GM21423 (cell line): ENCODE results near the gene ARID3C.
A peak's percentile ranks its signal among the peaks of the same experiment; 100 is the strongest.
"Not testable (repeated sequence)": the region's sequence is repeated elsewhere in the genome, so short reads cannot be mapped to it uniquely, and the experiment has no call there.

Experiments used
- ATAC-seq: cut with Tn5 transposase; IDR thresholded peaks from one replicate; pipeline ENCODE4 v1.9.1; 2021; ENCODE audit warnings: mild to moderate bottlenecking, moderate library complexity; ENCODE audit not compliant: unreplicated experiment

Gene ARID3C

GRCh38 chr9:34652602-34653000 lies 23.7 kb upstream of the ARID3C start:
- ATAC-seq: no peak

DNA sequence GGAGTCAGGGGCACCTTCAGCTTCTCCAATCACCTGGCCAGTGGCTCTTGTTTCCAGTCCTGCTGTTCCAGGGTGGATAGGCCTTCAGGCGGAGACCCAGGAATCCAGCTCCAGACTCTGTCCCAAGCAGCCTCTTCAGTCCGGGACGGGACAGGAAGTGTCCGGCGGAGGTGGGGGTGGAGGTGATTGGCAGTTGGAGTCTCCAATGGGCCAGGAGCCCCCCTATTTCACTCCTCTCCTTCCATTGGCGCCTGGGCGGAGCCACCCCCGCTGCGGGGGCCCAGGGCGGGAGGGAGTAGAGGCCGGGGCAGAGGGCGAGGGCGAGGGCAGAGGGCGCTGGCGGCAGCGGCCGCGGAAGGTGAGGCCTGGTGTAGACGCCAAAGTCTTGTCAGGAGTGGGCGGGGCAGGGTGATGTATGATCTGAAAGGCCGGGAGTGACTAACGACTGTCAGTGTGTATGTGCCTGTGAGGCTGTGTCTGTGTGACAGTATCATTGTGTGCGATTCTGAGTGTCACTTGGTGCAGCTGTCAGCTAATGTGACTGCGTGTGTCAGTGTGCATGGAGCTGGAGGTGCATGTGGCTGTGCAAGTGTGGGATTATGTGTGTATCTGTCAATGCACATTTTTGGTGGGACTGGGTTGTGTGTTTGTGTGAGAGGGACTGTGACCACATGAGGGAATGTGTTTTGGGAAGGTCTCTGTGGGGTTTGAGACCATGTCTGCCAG lies 23.2 kb upstream of the ARID3C start, which contains the start of gene IL11RA:
TSS of gene IL11RA (plus strand) at position 310 of the 726 bp plus-strand sequence. CDS start 3,033 bp downstream, outside the sequence.
- ATAC-seq: no peak

GRCh38 chr9:34651321-34651720 lies 22.5 kb upstream of the ARID3C start:
- no peak for ATAC-seq

GRCh38 chr9:34650816-34651215 lies 21.9 kb upstream of the ARID3C start:
- no peak for ATAC-seq

DNA sequence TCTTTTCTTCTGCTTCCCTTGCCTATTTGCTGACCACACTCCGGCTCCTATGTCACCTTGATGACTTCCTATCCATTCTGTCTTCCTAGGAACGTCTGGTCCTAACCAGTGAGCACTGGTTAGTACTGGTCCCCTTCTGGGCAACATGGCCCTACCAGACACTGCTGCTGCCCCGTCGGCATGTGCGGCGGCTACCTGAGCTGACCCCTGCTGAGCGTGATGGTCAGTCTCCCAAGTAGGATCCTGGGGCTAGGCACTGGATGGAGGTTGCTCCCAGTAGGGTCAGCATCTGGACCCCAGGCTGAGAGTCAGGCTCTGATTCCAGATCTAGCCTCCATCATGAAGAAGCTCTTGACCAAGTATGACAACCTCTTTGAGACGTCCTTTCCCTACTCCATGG lies 19.8 kb upstream of the ARID3C start:
- no peak for ATAC-seq

DNA sequence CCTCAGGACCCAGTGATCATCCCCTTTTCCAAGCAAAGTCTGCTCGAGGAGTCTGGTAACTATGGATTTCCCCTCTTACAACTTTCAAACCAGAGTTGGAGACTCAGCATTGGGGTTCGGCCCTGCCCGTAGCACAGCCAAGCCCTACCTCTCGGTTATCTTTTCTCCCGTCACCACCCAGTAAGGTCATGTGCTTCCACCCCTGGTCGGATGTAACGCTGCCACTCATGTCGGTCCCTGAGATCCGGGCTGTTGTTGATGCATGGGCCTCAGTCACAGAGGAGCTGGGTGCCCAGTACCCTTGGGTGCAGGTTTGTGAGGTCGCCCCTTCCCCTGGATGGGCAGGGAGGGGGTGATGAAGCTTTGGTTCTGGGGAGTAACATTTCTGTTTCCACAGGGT lies 18.8 kb upstream of the ARID3C start:
- ATAC-seq: no peak

- ATAC-seq: no peak
Measured at GRCh38 chr9:34647084-34647403, 18.2 kb upstream of the ARID3C start.

GRCh38 chr9:34646211-34647083 lies 17.6 kb upstream of the ARID3C start, which contains the start of gene GALT:
Gene GALT (plus strand): TSS chr9:34646675. CDS start chr9:34646705, 30 bp downstream.
- peak; percentile 87 for ATAC-seq

DNA sequence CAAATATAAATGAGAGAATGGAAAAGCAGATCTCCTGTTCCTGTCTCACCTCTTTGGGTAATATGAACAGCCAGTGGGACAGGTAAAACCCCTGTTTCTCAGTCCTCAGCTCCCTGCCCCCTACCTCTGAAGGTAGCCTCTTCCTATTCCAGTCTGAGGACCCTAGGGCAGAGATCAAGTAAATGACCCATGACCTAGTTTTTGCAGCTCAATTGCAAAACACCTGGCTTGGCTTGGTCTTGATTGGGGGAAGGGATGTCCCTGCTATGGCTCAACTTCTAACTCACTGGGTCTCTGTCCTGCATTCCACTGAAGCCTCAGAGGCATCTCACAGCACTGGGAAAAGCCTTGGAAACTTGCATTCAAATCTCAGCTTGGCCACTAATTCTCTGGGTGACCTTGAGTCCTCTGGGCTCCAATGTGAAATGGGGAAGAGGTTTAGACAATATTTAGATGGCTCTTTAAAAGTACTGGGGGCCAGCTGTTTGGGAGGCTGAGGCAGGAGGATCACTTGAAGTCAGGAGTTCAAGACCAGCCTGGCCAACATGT lies 16.0 kb upstream of the ARID3C start:
- ATAC-seq: no peak

- ATAC-seq: no peak
Measured at GRCh38 chr9:34642679-34643078, 13.8 kb upstream of the ARID3C start.

- ATAC-seq: not testable (repeated sequence)
Measured at GRCh38 chr9:34639322-34639721, 10.5 kb upstream of the ARID3C start.

- ATAC-seq: no peak
Measured at GRCh38 chr9:34638138-34638445, 9.2 kb upstream of the ARID3C start.

- ATAC-seq: peak; percentile 91
Measured at GRCh38 chr9:34637356-34638137, 8.7 kb upstream of the ARID3C start, which contains the start of gene SIGMAR1. Gene SIGMAR1 (minus strand): TSS chr9:34637787. CDS start chr9:34637697, 90 bp downstream.

DNA sequence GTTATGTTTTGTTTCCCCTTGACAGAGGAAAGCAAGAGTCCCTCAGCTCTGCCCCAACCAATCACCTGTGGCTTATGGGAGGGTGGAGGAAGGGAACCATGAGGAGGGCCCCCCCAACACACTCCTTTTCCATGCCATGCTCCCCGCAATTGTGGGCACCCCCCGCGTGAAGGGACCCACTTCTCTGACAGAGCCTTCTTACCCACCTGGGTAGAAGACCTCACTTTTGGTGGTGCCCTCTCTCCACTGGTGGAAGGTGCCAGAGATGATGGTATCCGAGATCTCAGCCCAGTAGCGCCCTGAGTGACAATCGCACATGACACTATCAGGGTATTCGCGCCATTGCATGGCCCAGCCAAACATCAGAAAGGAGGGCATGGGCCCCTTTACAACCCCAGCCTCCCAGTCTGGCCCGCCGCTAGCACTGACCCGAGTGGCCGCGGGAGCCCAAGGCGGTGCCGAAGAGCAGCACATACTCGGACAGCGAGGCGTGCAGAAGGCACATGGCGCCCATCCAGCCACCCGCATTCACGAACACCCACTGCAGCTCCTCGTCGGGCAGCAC lies 8.0 kb upstream of the ARID3C start:
- ATAC-seq: no peak

GRCh38 chr9:34635556-34635955 lies 6.7 kb upstream of the ARID3C start:
- no peak for ATAC-seq

DNA sequence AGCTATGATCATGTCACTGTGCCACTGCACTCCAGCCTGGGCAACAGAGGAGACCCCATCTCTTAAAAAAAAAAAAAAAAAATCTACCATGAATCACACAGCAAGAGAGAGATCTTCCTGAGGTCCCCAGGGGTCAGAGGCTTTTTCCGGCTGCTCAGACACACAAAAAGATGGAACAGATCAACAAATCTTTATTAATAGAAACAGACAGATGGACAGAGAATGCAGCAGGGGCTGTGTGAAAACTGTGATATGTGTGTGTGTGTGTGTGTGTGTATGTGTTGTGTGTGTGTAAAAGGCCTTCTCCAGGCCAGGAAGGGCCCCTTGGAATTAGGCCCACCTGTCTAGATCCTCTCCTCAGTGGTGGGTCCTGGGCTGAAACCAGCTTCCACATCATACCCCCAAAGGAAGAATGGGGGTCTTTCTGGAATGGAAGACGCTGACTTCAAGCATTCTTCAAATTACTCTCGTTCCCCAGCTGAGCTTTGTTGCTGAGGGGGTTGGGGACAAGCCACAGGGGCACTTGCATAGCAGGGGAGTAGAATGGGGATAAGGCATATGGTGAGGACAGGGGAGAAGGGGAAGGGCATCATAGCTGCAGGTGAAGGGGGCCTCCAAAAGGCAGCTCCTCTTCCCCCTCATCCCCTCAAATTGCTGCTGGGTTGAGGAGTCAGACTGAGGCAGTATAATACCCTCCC lies 5.8 kb upstream of the ARID3C start:
- no peak for ATAC-seq

DNA sequence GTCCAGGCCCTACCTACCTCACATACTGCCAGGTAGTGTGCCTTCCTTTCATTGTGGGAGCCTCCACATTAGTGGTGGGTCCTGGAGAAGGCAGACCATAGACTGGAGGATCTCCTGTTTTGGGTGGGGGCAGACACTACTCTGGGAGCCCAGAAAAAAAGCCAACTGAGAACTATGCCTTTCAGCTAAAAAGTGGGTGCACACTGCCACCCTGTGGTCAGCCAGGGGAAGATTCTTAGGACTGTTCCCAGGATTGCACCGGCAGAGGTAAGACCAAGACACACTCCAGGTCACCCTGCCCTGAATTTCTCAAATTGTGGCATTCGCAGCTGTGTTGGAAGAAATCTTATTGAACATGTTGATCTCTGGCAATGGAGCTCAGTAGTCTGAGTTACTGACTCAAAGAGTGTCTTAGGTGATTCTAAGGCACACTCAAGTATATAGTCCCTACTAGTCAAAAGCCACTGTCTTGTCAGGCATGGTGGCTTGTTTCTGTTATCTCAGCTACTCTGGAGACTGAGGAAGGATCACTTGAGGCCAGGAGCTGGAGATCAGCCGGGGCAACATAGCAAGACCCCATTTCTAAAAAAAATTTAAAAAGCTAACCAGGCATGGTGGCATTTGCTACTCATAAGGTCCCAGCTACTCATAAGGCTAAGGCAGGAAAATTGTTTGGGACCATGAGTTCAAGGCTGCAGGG lies 5.1 kb upstream of the ARID3C start:
- ATAC-seq: peak; percentile 32

GRCh38 chr9:34633166-34633565 lies 4.3 kb upstream of the ARID3C start:
- ATAC-seq: no peak

DNA sequence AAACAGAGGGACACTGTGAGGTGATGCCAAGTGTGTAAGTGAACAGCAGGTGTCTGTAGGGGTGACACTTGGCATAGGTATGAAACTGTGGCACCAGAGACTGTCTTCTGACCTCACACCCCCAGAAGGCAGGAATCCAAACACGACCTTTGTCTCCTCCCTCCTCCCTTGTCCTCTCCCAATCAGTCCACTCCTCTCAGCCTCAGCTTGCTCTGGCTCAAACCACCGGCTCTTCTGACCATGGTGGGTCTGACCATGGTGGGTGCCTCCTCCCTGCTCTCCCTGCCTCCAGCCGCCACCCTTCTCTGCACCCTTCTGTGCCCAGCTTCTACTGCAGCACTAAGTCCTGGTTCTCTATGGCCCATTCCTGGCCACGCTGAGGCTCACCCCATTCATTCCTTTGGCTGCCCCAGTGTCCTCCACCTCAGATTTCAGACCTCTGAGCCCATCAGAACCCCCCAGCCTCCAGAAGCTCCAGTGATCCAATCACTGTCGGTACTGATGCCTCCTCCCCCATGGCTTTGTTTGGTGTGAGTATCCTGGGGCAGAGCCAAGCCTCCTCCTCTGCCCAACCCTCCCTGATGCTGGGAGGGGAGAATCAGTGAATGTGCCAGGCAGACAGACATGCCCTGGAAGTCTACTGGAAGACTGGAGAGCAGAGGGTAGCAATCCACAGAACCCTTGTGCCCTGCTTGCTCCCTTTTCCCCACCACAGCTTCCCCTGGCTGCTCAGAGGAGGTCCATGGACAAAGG lies 1.7 kb upstream of the ARID3C start:
- no peak for ATAC-seq
